ENCODE results near the gene CANT1. TPM values are rescaled to one million over a fixed set of nuclear protein-coding genes. Genes with fewer than 3 reads are reported as not detected.

The CANT1 gene
- total RNA-seq, 1 experiment from 2014 or later: 86.4 TPM

- H3K36me3 Mint-ChIP-seq (ENCODE audit: insufficient read depth, unreplicated experiment): no peaks in the 10 kb centered on the region
- CTCF ChIA-PET: no interaction called here
- intact Hi-C loops (cut with micrococcal nuclease; ENCODE audit: unreplicated experiment): no loop called here
- BruUV-seq (replicated peaks): no TSS peak
- Histone ChIP-seq H3K27me3 (replicated peaks; ENCODE audit: control insufficient read depth, insufficient read depth, low read length) (no peaks in the 10 kb centered on the region), H3K4me3 (ENCODE audit: low read depth, low read length) (no peak overlapping the region), H3K36me3 (ENCODE audit: control insufficient read depth, insufficient read depth, low read length) (no peaks in the 10 kb centered on the region), H3K9me3 (no peaks in the 10 kb centered on the region), H3K4me1 (peaks cover 10% of the 10 kb centered on the region)
- TF ChIP-seq CTCF (IDR thresholded peaks at IDR 0.05; ENCODE audit: insufficient read depth in 1 of 2, low read depth in 1 of 2, low read length in 1 of 2, severe bottlenecking in 1 of 2, unreplicated experiment in 1 of 2): no peak
- POLR2A ChIA-PET: no interaction called here
- DNase-seq: no peak
- no peaks in the 10 kb centered on the region for H3K4me1 Mint-ChIP-seq (ENCODE audit: low read depth, unreplicated experiment)
- no peak overlapping the region for H3K27ac Mint-ChIP-seq (ENCODE audit: unreplicated experiment)
- no peaks in the 10 kb centered on the region for H3K9me3 Mint-ChIP-seq (ENCODE audit: unreplicated experiment)
- H3K4me3 Mint-ChIP-seq (ENCODE audit: unreplicated experiment): no peak overlapping the region
- no peaks in the 10 kb centered on the region for H3K27me3 Mint-ChIP-seq (ENCODE audit: insufficient read depth, unreplicated experiment)
Measured at GRCh38 chr17:78981010-78981888, 28.3 kb downstream of the CANT1 start.

GRCh38 chr17:78980624-78980972 is 29.0 kb downstream of the CANT1 start:
- CTCF ChIA-PET: no interaction called here
- no peak for DNase-seq
- H3K9me3 Mint-ChIP-seq (ENCODE audit: unreplicated experiment): no peaks in the 10 kb centered on the region
- POLR2A ChIA-PET: interaction anchor here (0.9 kb wide), 1 partner anchor 29 kb away, joined by 10 read pairs; the partner anchor contains the start of gene CANT1
- H3K27me3 ChIP-seq (replicated peaks; ENCODE audit: control insufficient read depth, insufficient read depth, low read length): no peaks in the 10 kb centered on the region
- no TSS peak for BruUV-seq (replicated peaks)
- H3K4me3 ChIP-seq (ENCODE audit: low read depth, low read length): no peak overlapping the region
- no peaks in the 10 kb centered on the region for H3K27me3 Mint-ChIP-seq (ENCODE audit: insufficient read depth, unreplicated experiment)
- H3K9me3 ChIP-seq: no peaks in the 10 kb centered on the region
- H3K4me1 ChIP-seq: peaks cover 14% of the 10 kb centered on the region
- H3K4me3 Mint-ChIP-seq (ENCODE audit: unreplicated experiment): no peak overlapping the region
- no peaks in the 10 kb centered on the region for H3K36me3 ChIP-seq (ENCODE audit: control insufficient read depth, insufficient read depth, low read length)
- no peak for TF ChIP-seq CTCF (IDR thresholded peaks at IDR 0.05; ENCODE audit: insufficient read depth in 1 of 2, low read depth in 1 of 2, low read length in 1 of 2, severe bottlenecking in 1 of 2, unreplicated experiment in 1 of 2)
- no peaks in the 10 kb centered on the region for H3K4me1 Mint-ChIP-seq (ENCODE audit: low read depth, unreplicated experiment)
- intact Hi-C loops (cut with micrococcal nuclease; ENCODE audit: unreplicated experiment): no loop called here
- no peaks in the 10 kb centered on the region for H3K36me3 Mint-ChIP-seq (ENCODE audit: insufficient read depth, unreplicated experiment)
- H3K27ac Mint-ChIP-seq (ENCODE audit: unreplicated experiment): no peak overlapping the region

GRCh38 chr17:78979780-78980623 is 29.6 kb downstream of the CANT1 start, which contains the start of gene LGALS3BP:
TSS of gene LGALS3BP (minus strand) at chr17:78979923. CDS start at chr17:78977191, 2,732 bp downstream.
- no TSS peak for BruUV-seq (replicated peaks)
- Mint-ChIP-seq H3K4me3 (ENCODE audit: unreplicated experiment) (no peak within 1 kb of the TSS), H3K27me3 (ENCODE audit: insufficient read depth, unreplicated experiment) (no peaks in the 10 kb centered on the region), H3K4me1 (ENCODE audit: low read depth, unreplicated experiment) (no peaks in the 10 kb centered on the region), H3K27ac (ENCODE audit: unreplicated experiment) (no peak within 1 kb of the TSS), H3K36me3 (ENCODE audit: insufficient read depth, unreplicated experiment) (no peaks in the 10 kb centered on the region), H3K9me3 (ENCODE audit: unreplicated experiment) (no peaks in the 10 kb centered on the region)
- no peak for TF ChIP-seq CTCF (IDR thresholded peaks at IDR 0.05; ENCODE audit: insufficient read depth in 1 of 2, low read depth in 1 of 2, low read length in 1 of 2, severe bottlenecking in 1 of 2, unreplicated experiment in 1 of 2)
- Histone ChIP-seq H3K36me3 (ENCODE audit: control insufficient read depth, insufficient read depth, low read length) (no peaks in the 10 kb centered on the region), H3K27me3 (replicated peaks; ENCODE audit: control insufficient read depth, insufficient read depth, low read length) (no peaks in the 10 kb centered on the region), H3K9me3 (no peaks in the 10 kb centered on the region), H3K4me1 (peaks cover 19% of the 10 kb centered on the region), H3K4me3 (ENCODE audit: low read depth, low read length) (0 out of 2 replicates have a peak within 1 kb of the TSS, but pooled peaks have one; percentile 3)
- DNase-seq: peak; percentile 49 to 69
- POLR2A ChIA-PET: interaction anchor here (0.9 kb wide), 1 partner anchor 30 kb away, joined by 10 read pairs; the partner anchor contains the start of gene CANT1
- intact Hi-C loops (cut with micrococcal nuclease; ENCODE audit: unreplicated experiment): no loop called here
- CTCF ChIA-PET: interaction anchor here (0.6 to 1.4 kb wide), 2 partner anchors 114 to 619 kb away, joined by 5 to 6 read pairs; no protein-coding TSS in a partner anchor
